Activated T-cell treated with anti-CD3 and anti-CD28 coated beads, Interleukin-2, amount 50 U/mL, for 4 hours (primary cell): ENCODE data around the gene C1orf52. TPM values are rescaled to one million over a fixed set of nuclear protein-coding genes. Genes with fewer than 3 reads are reported as not detected.

Source experiments
- ATAC-seq, 2 donors: fragments of 200-7000 bp; cut with Tn5 transposase; one replicate each; pipeline ENCODE4 v1.10.0; 2021
- DNase-seq: peaks from one replicate; pipeline ENCODE4 v3.0.0-alpha.2; 2020
- H3K27me3 Mint-ChIP-seq: one replicate; pipeline ENCODE4 v1.8.0; 2021; ENCODE audit warnings: low read depth, mixed read lengths
- H3K36me3 Mint-ChIP-seq: one replicate; pipeline ENCODE4 v1.8.0; 2022; ENCODE audit warnings: mixed read lengths; ENCODE audit not compliant: insufficient read depth
- H3K4me1 Mint-ChIP-seq: one replicate; pipeline ENCODE4 v1.8.0; 2021; ENCODE audit warnings: low read depth, mixed read lengths
- H3K4me3 Mint-ChIP-seq: one replicate; pipeline ENCODE4 v1.8.0; 2021; ENCODE audit warnings: mild to moderate bottlenecking, moderate library complexity, mixed read lengths
- H3K9me3 Mint-ChIP-seq: one replicate; pipeline ENCODE4 v1.8.0; 2021; ENCODE audit warnings: mixed read lengths
- total RNA-seq, 3 donors: library from RNA; stranded (reverse); gene quantifications; one replicate each; pipeline ENCODE4 v1.2.1, GENCODE V29; 2021

C1orf52 gene
- 10 to 100 TPM; 29.1 to 36.3 (median 32.5) TPM for total RNA-seq

GRCh38 chr1:85259118-85259911, at the start of gene C1orf52:
Gene C1orf52 (minus strand): TSS chr1:85259662. CDS start chr1:85259633, 29 bp downstream.
- Mint-ChIP-seq H3K36me3 (peaks cover 26% of the 10 kb centered on the region), H3K4me1 (peaks cover 38% of the 10 kb centered on the region), H3K4me3 (peak within 1 kb of the TSS; percentile 97), H3K9me3 (no peaks in the 10 kb centered on the region), H3K27me3 (no peaks in the 10 kb centered on the region)
- peak; percentile 97 for DNase-seq
- peak; percentile 95 for ATAC-seq

- no peak overlapping the region for H3K4me3 Mint-ChIP-seq
- peaks cover 34% of the 10 kb centered on the region for H3K27me3 Mint-ChIP-seq
- peaks cover 9% of the 10 kb centered on the region for H3K4me1 Mint-ChIP-seq
- no peaks in the 10 kb centered on the region for H3K9me3 Mint-ChIP-seq
- DNase-seq (no peak), ATAC-seq (no peak)
- no peaks in the 10 kb centered on the region for H3K36me3 Mint-ChIP-seq
These were observed 49.4 kb upstream of the C1orf52 start for GRCh38 chr1:85308833-85309350.

GRCh38 chr1:85307987-85308832, 48.7 kb upstream of the C1orf52 start:
- Mint-ChIP-seq H3K9me3 (no peaks in the 10 kb centered on the region), H3K27me3 (peaks cover 28% of the 10 kb centered on the region), H3K4me3 (peak overlapping the region; percentile 62), H3K36me3 (no peaks in the 10 kb centered on the region), H3K4me1 (peaks cover 9% of the 10 kb centered on the region)
- ATAC-seq (peak; percentile 84 to 86), DNase-seq (peak; percentile 61)

- Mint-ChIP-seq H3K4me1 (peaks cover 9% of the 10 kb centered on the region), H3K27me3 (peaks cover 34% of the 10 kb centered on the region), H3K9me3 (no peaks in the 10 kb centered on the region), H3K36me3 (no peaks in the 10 kb centered on the region), H3K4me3 (no peak overlapping the region)
- no peak for ATAC-seq
- no peak for DNase-seq
These were observed 46.8 kb upstream of the C1orf52 start for GRCh38 chr1:85306236-85306635.

- DNase-seq: no peak
- Mint-ChIP-seq H3K4me1 (peaks cover 12% of the 10 kb centered on the region), H3K27me3 (peaks cover 21% of the 10 kb centered on the region), H3K4me3 (no peak overlapping the region), H3K36me3 (no peaks in the 10 kb centered on the region), H3K9me3 (no peaks in the 10 kb centered on the region)
- no peak for ATAC-seq
These were observed 44.1 kb upstream of the C1orf52 start for GRCh38 chr1:85303440-85304162.

GRCh38 chr1:85300140-85300539, 40.7 kb upstream of the C1orf52 start:
- no peak overlapping the region for H3K4me3 Mint-ChIP-seq
- H3K27me3 Mint-ChIP-seq: peaks cover 19% of the 10 kb centered on the region
- DNase-seq: no peak
- H3K9me3 Mint-ChIP-seq: no peaks in the 10 kb centered on the region
- peaks cover 25% of the 10 kb centered on the region for H3K4me1 Mint-ChIP-seq
- no peaks in the 10 kb centered on the region for H3K36me3 Mint-ChIP-seq
- no peak for ATAC-seq

- Mint-ChIP-seq H3K9me3 (no peaks in the 10 kb centered on the region), H3K36me3 (no peaks in the 10 kb centered on the region), H3K4me3 (peak overlapping the region; percentile 55), H3K4me1 (peaks cover 28% of the 10 kb centered on the region), H3K27me3 (peaks cover 16% of the 10 kb centered on the region)
- ATAC-seq: peak; percentile 92
- DNase-seq: peak; percentile 60
These were observed 38.6 kb upstream of the C1orf52 start for GRCh38 chr1:85297855-85298629.

- ATAC-seq (no peak), DNase-seq (no peak)
- Mint-ChIP-seq H3K27me3 (peaks cover 18% of the 10 kb centered on the region), H3K4me3 (peak overlapping the region; percentile 55), H3K9me3 (no peaks in the 10 kb centered on the region), H3K36me3 (no peaks in the 10 kb centered on the region), H3K4me1 (peaks cover 28% of the 10 kb centered on the region)
These were observed 38.0 kb upstream of the C1orf52 start for GRCh38 chr1:85297538-85297854.

- DNase-seq (no peak), ATAC-seq (no peak)
- H3K4me3 Mint-ChIP-seq: no peak overlapping the region
- H3K9me3 Mint-ChIP-seq: no peaks in the 10 kb centered on the region
- H3K4me1 Mint-ChIP-seq: peaks cover 28% of the 10 kb centered on the region
- peaks cover 15% of the 10 kb centered on the region for H3K27me3 Mint-ChIP-seq
- no peaks in the 10 kb centered on the region for H3K36me3 Mint-ChIP-seq
These were observed 37.5 kb upstream of the C1orf52 start for GRCh38 chr1:85296980-85297379.

GRCh38 chr1:85295654-85296053, 36.2 kb upstream of the C1orf52 start:
- no peaks in the 10 kb centered on the region for H3K9me3 Mint-ChIP-seq
- no peak overlapping the region for H3K4me3 Mint-ChIP-seq
- peaks cover 6% of the 10 kb centered on the region for H3K27me3 Mint-ChIP-seq
- no peak for ATAC-seq
- H3K36me3 Mint-ChIP-seq: no peaks in the 10 kb centered on the region
- peaks cover 28% of the 10 kb centered on the region for H3K4me1 Mint-ChIP-seq
- DNase-seq: no peak

GRCh38 chr1:85295006-85295431, 35.6 kb upstream of the C1orf52 start:
- Mint-ChIP-seq H3K4me1 (peaks cover 32% of the 10 kb centered on the region), H3K9me3 (no peaks in the 10 kb centered on the region), H3K27me3 (peaks cover 12% of the 10 kb centered on the region), H3K36me3 (no peaks in the 10 kb centered on the region), H3K4me3 (no peak overlapping the region)
- DNase-seq: no peak
- ATAC-seq: peak; percentile 30 to 31

GRCh38 chr1:85290826-85291225, 31.4 kb upstream of the C1orf52 start:
- no peak overlapping the region for H3K4me3 Mint-ChIP-seq
- DNase-seq (no peak), ATAC-seq (no peak)
- H3K27me3 Mint-ChIP-seq: peaks cover 12% of the 10 kb centered on the region
- H3K36me3 Mint-ChIP-seq: no peaks in the 10 kb centered on the region
- peaks cover 14% of the 10 kb centered on the region for H3K4me1 Mint-ChIP-seq
- no peaks in the 10 kb centered on the region for H3K9me3 Mint-ChIP-seq

GRCh38 chr1:85289848-85290335, 30.4 kb upstream of the C1orf52 start:
- Mint-ChIP-seq H3K36me3 (no peaks in the 10 kb centered on the region), H3K27me3 (peaks cover 12% of the 10 kb centered on the region), H3K4me3 (no peak overlapping the region), H3K4me1 (peaks cover 11% of the 10 kb centered on the region), H3K9me3 (no peaks in the 10 kb centered on the region)
- DNase-seq: no peak
- peak; percentile 64 to 72 for ATAC-seq
